H7 (cell line): ENCODE data around the gene HSFX2. TPM values are rescaled to one million over a fixed set of nuclear protein-coding genes. Genes with fewer than 3 reads are reported as not detected.
"Not testable (repeated sequence)": the region's sequence is repeated elsewhere in the genome, so short reads cannot be mapped to it uniquely, and the experiment has no call there.

Source experiments
- DNase-seq: peaks from one replicate; pipeline ENCODE4 v3.0.0; 2012
- H3K27me3 ChIP-seq: 2 replicates; pipeline ENCODE4 v1.6.0; 2011; ENCODE audit warnings: mild to moderate bottlenecking, low read length; ENCODE audit not compliant: control insufficient read depth, insufficient read depth
- H3K36me3 ChIP-seq: replicated peaks from 2 replicates; pipeline ENCODE4 v1.5.1; 2011; ENCODE audit warnings: low read length; ENCODE audit not compliant: control insufficient read depth, insufficient read depth
- H3K4me3 ChIP-seq: 2 replicates; pipeline ENCODE4 v1.5.1; 2011; ENCODE audit warnings: low read depth, mild to moderate bottlenecking, control low read depth, low read length, moderate library complexity; ENCODE audit not compliant: insufficient read depth
- total RNA-seq: library from RNA; depleted of rRNA; stranded (reverse); fragments of >200 nt; shearing (Covaris generic); gene quantifications from 2 replicates; pipeline ENCODE4 v1.2.3, GENCODE V29; 2014

The HSFX2 gene
- total RNA-seq, 1 experiment from 2014 or later: 1.2 TPM

DNA sequence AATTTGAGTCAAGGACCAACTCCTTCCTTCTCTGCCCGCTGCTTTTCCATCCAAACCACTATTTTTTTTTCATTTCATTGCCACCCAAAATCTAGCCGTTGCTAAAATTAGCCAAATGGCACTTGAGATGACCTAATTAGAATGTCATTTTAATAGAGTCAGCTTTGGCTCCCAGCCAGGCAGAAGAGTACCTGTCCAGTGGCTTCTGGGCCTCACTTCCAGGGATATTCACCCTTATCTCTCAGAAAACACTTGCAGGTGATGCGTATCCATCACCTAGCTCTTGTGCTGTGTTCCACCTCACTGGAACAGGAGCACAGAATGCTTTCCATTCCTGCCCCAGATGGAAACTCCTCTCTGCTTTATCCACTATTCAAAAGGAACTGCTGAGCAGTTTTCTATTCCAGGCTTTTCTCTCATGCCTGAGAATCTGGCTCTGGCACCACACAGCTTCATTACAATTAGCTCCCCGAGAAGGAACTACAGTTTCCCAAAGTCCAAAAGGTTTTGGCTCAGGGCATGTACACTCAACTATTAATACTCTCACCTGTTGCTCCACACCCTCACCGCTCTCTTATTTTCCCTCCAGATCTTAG is 26.3 kb downstream of the HSFX2 start:
- no peak for DNase-seq
- no peaks in the 10 kb centered on the region for H3K27me3 ChIP-seq
- no peaks in the 10 kb centered on the region for H3K36me3 ChIP-seq
- no peak overlapping the region for H3K4me3 ChIP-seq

- no peak overlapping the region for H3K4me3 ChIP-seq
- H3K27me3 ChIP-seq: no peaks in the 10 kb centered on the region
- DNase-seq: no peak
- no peaks in the 10 kb centered on the region for H3K36me3 ChIP-seq
Measured at GRCh38 chrX:149567621-149568417, 27.3 kb downstream of the HSFX2 start.

- no peaks in the 10 kb centered on the region for H3K27me3 ChIP-seq
- H3K36me3 ChIP-seq: no peaks in the 10 kb centered on the region
- H3K4me3 ChIP-seq: no peak overlapping the region
- no peak for DNase-seq
Measured at GRCh38 chrX:149563359-149563758, 31.8 kb downstream of the HSFX2 start.

GRCh38 chrX:149555251-149555650 is 39.9 kb downstream of the HSFX2 start:
- H3K4me3 ChIP-seq, H3K36me3 ChIP-seq, H3K27me3 ChIP-seq, DNase-seq: not testable (repeated sequence)

DNA sequence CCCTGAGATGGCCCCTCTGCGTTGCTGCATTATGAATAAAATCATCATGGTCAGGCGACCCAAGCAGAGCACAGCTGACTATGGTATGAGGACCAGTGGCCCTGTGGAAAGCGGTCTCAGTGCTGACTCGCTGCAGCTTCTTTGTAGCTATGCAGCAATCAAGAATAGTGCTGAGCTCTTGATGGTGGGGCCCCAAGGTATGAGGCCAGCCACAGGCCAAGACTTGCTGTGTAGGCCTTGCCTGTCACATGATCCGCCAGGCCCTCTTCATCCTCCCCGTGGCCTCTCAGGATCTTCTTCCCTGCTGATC is 43.2 kb downstream of the HSFX2 start:
- H3K4me3 ChIP-seq, H3K27me3 ChIP-seq, DNase-seq, H3K36me3 ChIP-seq: not testable (repeated sequence)

DNA sequence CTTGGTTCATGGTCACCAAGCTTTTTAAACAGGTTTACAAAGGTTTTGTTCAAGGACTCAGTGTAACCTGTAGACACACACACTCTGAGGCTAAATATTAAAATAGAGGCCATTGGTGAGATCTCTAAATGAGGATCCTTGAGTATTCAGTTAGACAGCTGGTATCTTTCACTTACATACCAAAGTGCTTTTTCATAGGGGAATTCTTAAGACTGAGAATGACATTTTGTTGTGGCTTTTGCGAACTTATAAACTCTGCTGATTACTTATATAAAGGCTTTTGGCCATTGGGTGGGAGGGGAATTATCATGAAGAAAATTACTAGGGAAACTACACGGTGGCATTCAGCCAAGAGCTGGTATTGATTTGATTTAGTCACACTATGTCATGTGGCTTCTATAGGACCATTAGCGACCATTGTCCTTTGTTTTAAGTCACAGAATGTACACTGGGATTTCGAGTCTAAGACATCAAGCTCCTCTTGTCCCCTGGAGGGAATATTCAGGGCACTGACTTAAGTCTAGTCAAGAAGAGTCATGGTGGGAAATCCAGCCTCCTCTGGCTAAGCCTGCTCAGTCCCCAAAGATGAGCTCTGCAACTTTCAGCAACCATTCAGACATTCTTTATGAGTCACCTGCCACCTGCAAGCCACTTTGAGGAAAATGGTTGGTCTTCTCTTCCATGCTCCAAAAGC is 43.7 kb downstream of the HSFX2 start:
- not testable (repeated sequence) for H3K36me3 ChIP-seq, DNase-seq, H3K27me3 ChIP-seq, H3K4me3 ChIP-seq

DNA sequence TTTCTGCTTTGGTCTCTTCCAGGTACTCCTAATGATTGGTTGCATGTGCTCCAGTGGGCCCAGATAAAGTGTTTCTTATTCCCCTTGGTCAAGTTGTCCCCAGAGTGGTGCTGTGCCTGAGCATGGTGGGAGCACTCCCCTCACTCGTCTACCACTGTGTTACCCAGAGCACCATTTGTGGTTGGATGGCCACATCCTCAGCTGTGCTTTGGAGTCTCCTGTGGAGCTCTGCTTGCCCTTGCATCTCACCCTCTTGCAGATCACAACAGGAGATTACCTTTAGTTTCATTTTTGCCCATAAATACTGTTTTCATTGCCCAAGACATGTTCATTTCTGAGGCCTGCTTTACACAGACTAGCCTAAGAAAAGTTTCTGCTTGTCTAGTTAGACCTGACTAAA is 44.7 kb downstream of the HSFX2 start:
- H3K36me3 ChIP-seq, H3K27me3 ChIP-seq, H3K4me3 ChIP-seq, DNase-seq: not testable (repeated sequence)

- not testable (repeated sequence) for H3K27me3 ChIP-seq, DNase-seq, H3K36me3 ChIP-seq, H3K4me3 ChIP-seq
Measured at GRCh38 chrX:149549701-149550100, 45.4 kb downstream of the HSFX2 start, which contains the start of gene HSFX3. Gene HSFX3 (minus strand): TSS chrX:149549924. CDS start chrX:149549852, 72 bp downstream.

- not testable (repeated sequence) for H3K4me3 ChIP-seq, H3K27me3 ChIP-seq, DNase-seq, H3K36me3 ChIP-seq
Measured at GRCh38 chrX:149547782-149548181, 47.3 kb downstream of the HSFX2 start.

- not testable (repeated sequence) for H3K36me3 ChIP-seq, H3K4me3 ChIP-seq, H3K27me3 ChIP-seq, DNase-seq
Measured at GRCh38 chrX:149546962-149547361, 48.2 kb downstream of the HSFX2 start.

- not testable (repeated sequence) for H3K4me3 ChIP-seq, H3K27me3 ChIP-seq, H3K36me3 ChIP-seq, DNase-seq
Measured at GRCh38 chrX:149545545-149546543, 49.3 kb downstream of the HSFX2 start.
